ENCODE measurements around the gene SLC23A2.

DNA sequence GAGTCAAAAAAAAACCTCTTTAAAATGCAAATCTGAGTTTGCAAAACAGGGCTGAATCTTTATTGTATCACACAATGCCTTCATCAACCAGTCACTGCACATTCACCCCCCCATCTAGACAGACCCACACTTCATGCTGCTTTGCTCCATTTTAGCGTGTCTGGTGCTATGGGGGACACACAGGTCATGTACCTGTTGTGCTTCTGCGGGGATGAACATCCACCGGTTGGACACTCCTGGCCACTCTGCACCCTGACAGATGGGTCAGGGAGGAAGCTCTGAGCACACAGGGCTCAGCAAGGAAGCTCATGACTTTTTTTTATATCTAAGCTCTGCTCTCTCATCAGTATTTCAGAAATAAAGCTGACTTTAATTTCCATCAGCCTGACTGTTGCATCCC, 143.3 kb downstream of the SLC23A2 start:
- TF ChIP-seq, protein P1, sequence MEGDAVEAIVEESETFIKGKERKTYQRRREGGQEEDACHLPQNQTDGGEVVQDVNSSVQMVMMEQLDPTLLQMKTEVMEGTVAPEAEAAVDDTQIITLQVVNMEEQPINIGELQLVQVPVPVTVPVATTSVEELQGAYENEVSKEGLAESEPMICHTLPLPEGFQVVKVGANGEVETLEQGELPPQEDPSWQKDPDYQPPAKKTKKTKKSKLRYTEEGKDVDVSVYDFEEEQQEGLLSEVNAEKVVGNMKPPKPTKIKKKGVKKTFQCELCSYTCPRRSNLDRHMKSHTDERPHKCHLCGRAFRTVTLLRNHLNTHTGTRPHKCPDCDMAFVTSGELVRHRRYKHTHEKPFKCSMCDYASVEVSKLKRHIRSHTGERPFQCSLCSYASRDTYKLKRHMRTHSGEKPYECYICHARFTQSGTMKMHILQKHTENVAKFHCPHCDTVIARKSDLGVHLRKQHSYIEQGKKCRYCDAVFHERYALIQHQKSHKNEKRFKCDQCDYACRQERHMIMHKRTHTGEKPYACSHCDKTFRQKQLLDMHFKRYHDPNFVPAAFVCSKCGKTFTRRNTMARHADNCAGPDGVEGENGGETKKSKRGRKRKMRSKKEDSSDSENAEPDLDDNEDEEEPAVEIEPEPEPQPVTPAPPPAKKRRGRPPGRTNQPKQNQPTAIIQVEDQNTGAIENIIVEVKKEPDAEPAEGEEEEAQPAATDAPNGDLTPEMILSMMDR (IDR thresholded peaks at IDR 0.05; ENCODE audit: insufficient read depth, low read depth, low read length): no peak
- TF ChIP-seq EZH2 (IDR thresholded peaks at IDR 0.05; ENCODE audit: insufficient read depth, low read length): no peak

Measured in astrocyte (in vitro differentiated cells and primary cell).